ENCODE measurements around the gene RHOB. TPM values are rescaled to one million over a fixed set of nuclear protein-coding genes. Genes with fewer than 3 reads are reported as not detected.
A peak's percentile ranks its signal among the peaks of the same experiment; 100 is the strongest.

Gene RHOB
- total RNA-seq, 1 donor, result 142 TPM

DNA sequence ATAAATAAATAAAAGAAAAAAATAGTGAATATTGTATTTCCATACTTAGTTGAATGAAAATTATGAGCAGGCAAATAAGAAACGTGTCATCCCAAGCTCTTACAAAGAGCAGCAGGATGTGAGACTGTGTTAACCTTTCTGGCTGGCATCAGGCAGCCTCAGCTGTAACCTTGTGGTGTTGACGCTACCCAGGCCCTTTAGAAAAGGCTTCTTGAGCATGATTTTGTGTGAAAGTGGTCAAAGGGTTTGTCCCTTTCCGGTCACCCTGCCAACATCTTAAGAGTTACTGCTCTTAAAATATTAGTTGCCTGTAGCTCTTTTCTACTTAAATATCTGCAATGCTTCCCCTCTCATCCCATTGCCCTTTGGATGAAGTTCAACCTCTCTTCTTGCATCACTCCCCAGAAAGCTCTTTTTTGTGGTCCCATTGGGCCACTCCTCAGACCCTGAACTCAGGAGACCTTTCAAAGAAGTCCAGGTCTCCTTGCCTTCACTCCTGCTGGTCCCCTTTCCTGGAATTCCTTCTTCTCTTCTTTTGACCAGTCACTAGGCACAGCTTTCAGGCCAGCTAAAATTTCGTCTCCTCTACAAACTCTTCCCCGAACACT is 35.0 kb downstream of the RHOB start:
- no peak for DNase-seq (ENCODE audit: low read depth)
- H3K4me3 ChIP-seq (ENCODE audit: low read depth, low read length), result no peak overlapping the region
- TF ChIP-seq, protein P1, sequence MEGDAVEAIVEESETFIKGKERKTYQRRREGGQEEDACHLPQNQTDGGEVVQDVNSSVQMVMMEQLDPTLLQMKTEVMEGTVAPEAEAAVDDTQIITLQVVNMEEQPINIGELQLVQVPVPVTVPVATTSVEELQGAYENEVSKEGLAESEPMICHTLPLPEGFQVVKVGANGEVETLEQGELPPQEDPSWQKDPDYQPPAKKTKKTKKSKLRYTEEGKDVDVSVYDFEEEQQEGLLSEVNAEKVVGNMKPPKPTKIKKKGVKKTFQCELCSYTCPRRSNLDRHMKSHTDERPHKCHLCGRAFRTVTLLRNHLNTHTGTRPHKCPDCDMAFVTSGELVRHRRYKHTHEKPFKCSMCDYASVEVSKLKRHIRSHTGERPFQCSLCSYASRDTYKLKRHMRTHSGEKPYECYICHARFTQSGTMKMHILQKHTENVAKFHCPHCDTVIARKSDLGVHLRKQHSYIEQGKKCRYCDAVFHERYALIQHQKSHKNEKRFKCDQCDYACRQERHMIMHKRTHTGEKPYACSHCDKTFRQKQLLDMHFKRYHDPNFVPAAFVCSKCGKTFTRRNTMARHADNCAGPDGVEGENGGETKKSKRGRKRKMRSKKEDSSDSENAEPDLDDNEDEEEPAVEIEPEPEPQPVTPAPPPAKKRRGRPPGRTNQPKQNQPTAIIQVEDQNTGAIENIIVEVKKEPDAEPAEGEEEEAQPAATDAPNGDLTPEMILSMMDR (IDR thresholded peaks at IDR 0.05; ENCODE audit: insufficient read depth, low read depth, low read length), result no peak

DNA sequence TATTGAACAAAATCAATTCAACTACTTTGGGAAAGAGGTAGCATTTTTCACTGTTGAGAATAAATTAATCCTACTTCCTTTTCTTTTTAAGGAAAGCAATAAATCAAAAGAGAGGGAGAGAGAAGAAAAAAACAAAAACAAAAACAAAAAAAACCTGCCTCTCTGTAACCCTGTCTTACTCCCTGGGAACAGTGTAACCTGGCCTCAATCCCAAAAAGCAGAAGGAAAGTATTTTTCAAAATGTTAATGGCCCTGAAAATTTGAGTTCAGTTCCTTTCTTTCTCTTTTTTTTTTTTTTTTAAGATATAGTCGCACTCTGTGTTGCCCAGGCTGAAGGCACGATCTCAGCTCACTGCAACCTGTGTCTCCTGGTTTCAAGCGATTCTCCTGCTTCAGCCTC is 35.9 kb downstream of the RHOB start:
- DNase-seq (ENCODE audit: low read depth), result no peak
- no peak overlapping the region for H3K4me3 ChIP-seq (ENCODE audit: low read depth, low read length)
- TF ChIP-seq, protein P1 (IDR thresholded peaks at IDR 0.05; ENCODE audit: insufficient read depth, low read depth, low read length), result no peak

DNA sequence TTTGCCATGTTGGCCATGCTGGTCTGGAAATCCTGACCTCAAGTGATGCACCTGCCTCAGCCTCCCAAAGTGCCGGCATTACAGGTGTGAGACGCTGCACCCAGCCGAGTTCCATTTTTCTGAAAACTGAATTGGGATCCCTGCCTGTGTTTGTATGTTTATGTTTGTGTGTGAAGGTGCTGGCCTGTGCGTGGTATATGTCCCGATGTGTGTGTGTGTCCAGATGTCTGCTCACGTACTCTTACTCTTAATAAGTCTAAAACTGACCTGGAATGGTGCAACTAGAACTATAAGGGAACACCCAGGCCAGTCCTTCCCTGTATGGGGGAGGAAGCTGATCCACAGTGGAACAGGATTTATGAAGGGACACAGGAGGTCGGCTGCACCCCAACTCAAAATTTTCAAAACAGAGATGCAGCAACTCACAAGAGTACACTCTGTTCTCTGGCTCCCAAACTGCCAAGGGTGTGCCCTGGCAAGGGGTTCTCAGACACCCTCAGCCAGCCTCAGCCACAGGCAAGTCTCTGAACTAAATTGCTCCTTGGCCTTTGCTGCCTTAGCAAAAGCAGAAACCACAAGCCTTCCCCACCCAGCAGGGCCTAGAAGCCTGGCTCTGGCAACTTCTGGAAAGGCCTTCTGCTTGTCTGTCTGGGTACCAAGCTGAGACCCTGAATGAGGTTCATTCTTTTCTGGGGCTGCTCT is 36.5 kb downstream of the RHOB start:
- TF ChIP-seq, protein P1 (IDR thresholded peaks at IDR 0.05; ENCODE audit: insufficient read depth, low read depth, low read length), result no peak
- peak; percentile 58 for DNase-seq (ENCODE audit: low read depth)
- H3K4me3 ChIP-seq (ENCODE audit: low read depth, low read length), result no peak overlapping the region

DNA sequence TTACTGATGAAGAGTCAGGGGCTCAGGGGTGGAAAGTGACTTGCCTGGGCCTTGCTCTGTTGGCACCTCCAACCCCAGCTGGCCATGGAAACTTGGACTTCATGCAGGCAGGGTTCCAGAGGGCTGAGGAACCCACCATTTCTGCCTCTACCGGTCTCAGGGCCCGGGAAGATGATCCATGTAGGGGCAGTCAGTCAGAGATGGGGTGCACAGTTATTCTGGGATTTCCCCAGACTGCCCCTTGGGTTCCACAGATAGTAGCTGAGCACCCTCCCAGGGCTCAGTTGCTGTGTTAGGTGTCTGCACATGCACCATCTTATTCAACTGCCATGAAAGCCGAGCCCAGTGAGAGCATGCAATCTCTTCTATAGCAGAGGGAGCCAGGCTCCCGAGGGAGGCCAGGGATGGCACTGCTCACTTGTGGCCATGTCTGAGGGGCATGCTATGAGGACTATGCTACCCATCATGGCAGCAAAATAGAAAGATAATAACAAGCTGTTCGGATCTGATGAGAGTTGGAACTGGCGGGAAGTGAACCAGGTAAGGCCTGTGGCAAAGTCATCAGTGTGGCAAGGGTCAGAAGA is 37.3 kb downstream of the RHOB start:
- DNase-seq (ENCODE audit: low read depth), result no peak
- H3K4me3 ChIP-seq (ENCODE audit: low read depth, low read length), result no peak overlapping the region
- TF ChIP-seq, protein P1 (IDR thresholded peaks at IDR 0.05; ENCODE audit: insufficient read depth, low read depth, low read length), result no peak

DNA sequence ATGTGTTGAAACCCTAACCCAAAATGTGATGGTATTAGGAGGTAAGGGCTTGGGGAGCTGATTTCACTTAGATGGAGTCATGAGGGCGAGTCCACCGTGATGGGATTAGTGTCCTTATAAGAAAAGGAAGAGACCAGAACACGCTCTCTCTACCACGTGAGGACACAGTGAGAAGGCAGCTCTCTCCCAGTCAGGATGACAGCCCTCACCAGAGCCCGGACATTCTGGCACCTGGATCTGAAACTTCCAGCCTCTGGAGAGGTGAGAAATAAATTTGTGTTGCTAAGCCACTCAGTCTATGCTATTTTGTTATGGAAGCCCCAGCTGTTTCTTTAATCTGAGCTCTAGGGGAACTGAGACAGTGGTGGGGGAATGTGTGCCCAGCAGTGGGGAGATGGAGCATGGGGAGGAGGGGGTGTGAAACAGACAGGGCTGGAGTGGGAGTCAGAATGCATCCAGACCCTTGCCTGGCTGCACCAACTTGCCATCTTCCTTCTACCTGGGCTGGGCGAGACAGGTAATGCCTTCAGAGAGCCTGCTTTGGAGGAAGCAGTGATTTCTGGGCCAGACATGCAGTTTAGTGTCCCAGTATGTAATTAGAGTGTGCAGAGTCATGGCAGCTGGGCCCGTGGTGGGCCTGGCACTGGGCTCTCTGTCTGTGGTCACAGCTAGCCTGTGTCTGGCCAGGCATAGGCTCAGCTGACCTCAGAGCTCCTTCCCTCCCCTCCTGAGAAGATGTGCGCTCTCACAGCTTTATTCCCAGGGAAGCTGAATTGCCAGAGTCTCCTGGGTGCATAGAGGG is 38.1 kb downstream of the RHOB start:
- TF ChIP-seq, protein P1 (IDR thresholded peaks at IDR 0.05; ENCODE audit: insufficient read depth, low read depth, low read length), result no peak
- DNase-seq (ENCODE audit: low read depth), result no peak
- H3K4me3 ChIP-seq (ENCODE audit: low read depth, low read length), result no peak overlapping the region

DNA sequence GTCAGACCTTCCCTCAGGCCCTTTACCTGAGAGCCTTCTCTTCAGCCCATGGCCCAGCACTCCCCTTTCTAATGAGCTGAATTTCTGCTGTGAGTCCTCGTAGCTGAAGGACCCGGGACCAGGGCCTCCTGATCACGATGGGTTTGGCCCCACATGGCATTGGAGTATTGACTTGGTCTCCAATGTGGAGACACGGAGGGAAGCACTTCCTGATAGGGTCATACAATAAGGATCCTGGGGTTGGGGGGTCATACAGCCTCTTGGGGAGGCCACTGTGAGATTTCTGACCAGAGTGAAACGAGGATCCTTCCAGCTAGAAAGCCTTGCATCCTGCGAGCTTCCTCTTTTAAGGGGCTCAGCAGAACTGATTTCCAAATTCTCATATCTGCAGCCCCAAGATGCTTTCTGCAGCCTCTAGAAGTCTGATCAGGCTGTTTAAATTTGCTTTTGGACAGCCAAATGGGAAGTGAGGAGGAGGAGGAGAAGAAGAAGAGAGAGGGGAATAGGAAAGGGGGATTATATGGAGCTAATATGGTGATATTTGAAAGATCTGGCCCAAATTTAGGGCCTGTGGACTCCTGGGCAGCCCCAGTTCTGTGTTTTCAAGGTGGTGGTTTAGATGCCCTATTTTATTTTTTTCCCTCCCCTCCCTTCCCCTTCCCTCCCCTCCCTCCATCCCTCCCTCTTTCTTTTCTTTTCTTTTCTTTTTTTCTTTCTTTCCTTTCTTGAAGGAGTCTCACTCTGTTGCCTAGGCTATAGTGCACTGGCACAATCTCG is 38.9 kb downstream of the RHOB start:
- no peak overlapping the region for H3K4me3 ChIP-seq (ENCODE audit: low read depth, low read length)
- no peak for DNase-seq (ENCODE audit: low read depth)
- TF ChIP-seq, protein P1 (IDR thresholded peaks at IDR 0.05; ENCODE audit: insufficient read depth, low read depth, low read length), result no peak

All from fibroblast of villous mesenchyme (primary cell).